ENCODE results near the gene PDCD2. TPM values are rescaled to one million over a fixed set of nuclear protein-coding genes. Genes with fewer than 3 reads are reported as not detected.

PDCD2 gene
- total RNA-seq, 1 experiment from 2014 or later, result 73.0 TPM

DNA sequence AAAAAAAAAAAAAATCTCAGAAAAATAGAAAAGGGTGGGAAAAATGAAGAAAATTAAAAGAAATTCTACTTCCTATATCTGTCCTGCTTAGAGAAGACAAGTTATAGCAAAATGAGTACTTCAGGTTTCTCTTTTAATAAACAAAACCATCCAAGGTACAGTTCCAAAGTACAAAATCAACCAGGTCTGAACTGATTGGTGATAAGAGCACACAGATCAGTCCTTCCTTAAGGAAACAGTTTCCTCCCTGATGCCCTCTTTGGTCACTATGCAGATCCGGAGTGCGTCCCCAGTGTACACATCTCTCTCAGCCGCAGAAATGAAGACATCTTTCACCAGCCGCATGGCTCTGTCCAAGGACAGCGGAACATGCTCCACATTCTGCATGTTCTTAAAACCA, 49.4 kb downstream of the PDCD2 start:
- no peaks in the 10 kb centered on the region for H3K9me3 ChIP-seq
- H3K9me3 Mint-ChIP-seq (ENCODE audit: unreplicated experiment), result no peaks in the 10 kb centered on the region
- DNase-seq, result no peak
- H3K36me3 Mint-ChIP-seq (ENCODE audit: insufficient read depth, unreplicated experiment), result peaks cover 67% of the 10 kb centered on the region
- H3K4me3 ChIP-seq (ENCODE audit: low read depth, low read length), result no peak overlapping the region
- TF ChIP-seq, protein P1, sequence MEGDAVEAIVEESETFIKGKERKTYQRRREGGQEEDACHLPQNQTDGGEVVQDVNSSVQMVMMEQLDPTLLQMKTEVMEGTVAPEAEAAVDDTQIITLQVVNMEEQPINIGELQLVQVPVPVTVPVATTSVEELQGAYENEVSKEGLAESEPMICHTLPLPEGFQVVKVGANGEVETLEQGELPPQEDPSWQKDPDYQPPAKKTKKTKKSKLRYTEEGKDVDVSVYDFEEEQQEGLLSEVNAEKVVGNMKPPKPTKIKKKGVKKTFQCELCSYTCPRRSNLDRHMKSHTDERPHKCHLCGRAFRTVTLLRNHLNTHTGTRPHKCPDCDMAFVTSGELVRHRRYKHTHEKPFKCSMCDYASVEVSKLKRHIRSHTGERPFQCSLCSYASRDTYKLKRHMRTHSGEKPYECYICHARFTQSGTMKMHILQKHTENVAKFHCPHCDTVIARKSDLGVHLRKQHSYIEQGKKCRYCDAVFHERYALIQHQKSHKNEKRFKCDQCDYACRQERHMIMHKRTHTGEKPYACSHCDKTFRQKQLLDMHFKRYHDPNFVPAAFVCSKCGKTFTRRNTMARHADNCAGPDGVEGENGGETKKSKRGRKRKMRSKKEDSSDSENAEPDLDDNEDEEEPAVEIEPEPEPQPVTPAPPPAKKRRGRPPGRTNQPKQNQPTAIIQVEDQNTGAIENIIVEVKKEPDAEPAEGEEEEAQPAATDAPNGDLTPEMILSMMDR (IDR thresholded peaks at IDR 0.05; ENCODE audit: insufficient read depth in 1 of 2, low read depth in 1 of 2, low read length in 1 of 2, severe bottlenecking in 1 of 2, unreplicated experiment in 1 of 2), result no peak
- peaks cover 20% of the 10 kb centered on the region for H3K4me1 ChIP-seq
- no peaks in the 10 kb centered on the region for H3K27me3 ChIP-seq (replicated peaks; ENCODE audit: control insufficient read depth, insufficient read depth, low read length)
- CTCF ChIA-PET, result no interaction called here
- peak overlapping the region; percentile 15 for H3K4me3 Mint-ChIP-seq (ENCODE audit: unreplicated experiment)
- peaks cover 11% of the 10 kb centered on the region for H3K4me1 Mint-ChIP-seq (ENCODE audit: low read depth, unreplicated experiment)
- no peak overlapping the region for H3K27ac Mint-ChIP-seq (ENCODE audit: unreplicated experiment)
- no TSS peak for BruUV-seq (replicated peaks)
- peaks cover 4% of the 10 kb centered on the region for H3K36me3 ChIP-seq (ENCODE audit: control insufficient read depth, insufficient read depth, low read length)
- POLR2A ChIA-PET, result no interaction called here
- no peaks in the 10 kb centered on the region for H3K27me3 Mint-ChIP-seq (ENCODE audit: insufficient read depth, unreplicated experiment)
- intact Hi-C loops (cut with micrococcal nuclease; ENCODE audit: unreplicated experiment), result no loop called here

DNA sequence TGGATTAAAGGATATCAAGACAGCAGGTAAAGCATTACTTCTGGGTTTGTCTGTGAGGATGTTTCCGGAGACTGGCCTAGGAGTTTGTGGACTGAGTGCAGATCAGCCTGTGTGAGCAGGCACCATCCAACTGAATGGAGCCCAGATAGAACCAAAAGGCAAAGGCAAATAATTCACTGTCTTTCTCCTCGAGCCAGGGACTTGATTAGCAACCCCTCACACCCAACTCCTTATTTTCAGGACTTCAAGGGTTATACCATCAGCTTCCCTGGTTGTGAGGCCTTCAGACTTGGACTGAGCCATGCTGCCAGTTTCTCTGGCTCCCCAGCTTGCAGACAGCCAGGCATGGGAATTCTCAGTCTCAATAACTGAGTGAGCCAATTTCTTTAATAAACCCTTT, 50.6 kb downstream of the PDCD2 start:
- peaks cover 11% of the 10 kb centered on the region for H3K4me1 Mint-ChIP-seq (ENCODE audit: low read depth, unreplicated experiment)

DNA sequence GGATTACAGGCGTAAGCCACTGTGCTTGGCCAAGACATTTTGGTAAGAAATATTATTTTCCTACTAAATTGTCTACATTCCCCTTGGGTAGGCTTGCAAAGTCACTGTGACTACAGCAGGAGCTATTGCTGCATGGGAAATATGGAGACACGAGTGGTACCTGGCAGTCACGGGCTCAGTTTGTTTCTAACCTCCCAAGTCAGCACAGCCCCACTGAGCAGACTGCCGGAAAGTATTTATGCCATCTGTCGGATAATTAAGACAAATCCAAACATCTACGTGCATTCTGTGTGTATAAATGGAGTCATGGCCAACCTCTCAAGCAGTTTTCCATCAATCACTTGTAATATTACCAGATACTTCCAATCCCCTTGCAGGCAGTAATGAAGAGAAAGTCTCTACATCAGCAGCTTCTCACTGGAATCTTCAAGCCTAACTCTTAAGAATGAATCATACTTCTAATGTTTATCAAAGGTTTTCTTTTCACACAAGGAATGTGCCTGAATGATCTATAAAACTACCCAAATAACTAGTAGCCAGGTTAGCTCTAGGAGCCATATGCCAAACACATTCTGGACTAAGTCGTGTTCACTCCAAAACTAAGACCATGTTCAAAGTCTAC, 51.5 kb downstream of the PDCD2 start:
- no TSS peak for BruUV-seq (replicated peaks)
- ChIA-PET CTCF (no interaction called here), POLR2A (no interaction called here)
- no peak overlapping the region for H3K27ac Mint-ChIP-seq (ENCODE audit: unreplicated experiment)
- intact Hi-C loops (cut with micrococcal nuclease; ENCODE audit: unreplicated experiment), result loop anchor here (5.0 kb wide), 1 partner anchor 1576 kb away; no protein-coding TSS in a partner anchor
- H3K4me3 ChIP-seq (ENCODE audit: low read depth, low read length), result no peak overlapping the region
- TF ChIP-seq, protein P1 (IDR thresholded peaks at IDR 0.05; ENCODE audit: insufficient read depth in 1 of 2, low read depth in 1 of 2, low read length in 1 of 2, severe bottlenecking in 1 of 2, unreplicated experiment in 1 of 2), result no peak
- H3K36me3 ChIP-seq (ENCODE audit: control insufficient read depth, insufficient read depth, low read length), result peaks cover 4% of the 10 kb centered on the region
- no peak for DNase-seq
- peaks cover 20% of the 10 kb centered on the region for H3K4me1 ChIP-seq
- no peaks in the 10 kb centered on the region for H3K9me3 Mint-ChIP-seq (ENCODE audit: unreplicated experiment)
- no peaks in the 10 kb centered on the region for H3K9me3 ChIP-seq
- peaks cover 11% of the 10 kb centered on the region for H3K4me1 Mint-ChIP-seq (ENCODE audit: low read depth, unreplicated experiment)
- H3K27me3 Mint-ChIP-seq (ENCODE audit: insufficient read depth, unreplicated experiment), result no peaks in the 10 kb centered on the region
- H3K4me3 Mint-ChIP-seq (ENCODE audit: unreplicated experiment), result no peak overlapping the region
- peaks cover 49% of the 10 kb centered on the region for H3K36me3 Mint-ChIP-seq (ENCODE audit: insufficient read depth, unreplicated experiment)
- no peaks in the 10 kb centered on the region for H3K27me3 ChIP-seq (replicated peaks; ENCODE audit: control insufficient read depth, insufficient read depth, low read length)

More for the DNA sequence above, 50.6 kb downstream of the PDCD2 start:
- H3K4me1 ChIP-seq, result peaks cover 20% of the 10 kb centered on the region
- DNase-seq, result no peak
- Mint-ChIP-seq H3K27ac (ENCODE audit: unreplicated experiment) (no peak overlapping the region), H3K27me3 (ENCODE audit: insufficient read depth, unreplicated experiment) (no peaks in the 10 kb centered on the region), H3K4me3 (ENCODE audit: unreplicated experiment) (no peak overlapping the region), H3K36me3 (ENCODE audit: insufficient read depth, unreplicated experiment) (peaks cover 55% of the 10 kb centered on the region), H3K9me3 (ENCODE audit: unreplicated experiment) (no peaks in the 10 kb centered on the region)
- intact Hi-C loops (cut with micrococcal nuclease; ENCODE audit: unreplicated experiment), result loop anchor here (5.0 kb wide), 1 partner anchor 1576 kb away; no protein-coding TSS in a partner anchor
- peaks cover 4% of the 10 kb centered on the region for H3K36me3 ChIP-seq (ENCODE audit: control insufficient read depth, insufficient read depth, low read length)
- CTCF ChIA-PET, result no interaction called here
- no peaks in the 10 kb centered on the region for H3K9me3 ChIP-seq
- H3K4me3 ChIP-seq (ENCODE audit: low read depth, low read length), result no peak overlapping the region
- TF ChIP-seq, protein P1 (IDR thresholded peaks at IDR 0.05; ENCODE audit: insufficient read depth in 1 of 2, low read depth in 1 of 2, low read length in 1 of 2, severe bottlenecking in 1 of 2, unreplicated experiment in 1 of 2), result no peak
- POLR2A ChIA-PET, result no interaction called here
- no peaks in the 10 kb centered on the region for H3K27me3 ChIP-seq (replicated peaks; ENCODE audit: control insufficient read depth, insufficient read depth, low read length)
- BruUV-seq (replicated peaks), result no TSS peak

Measured in Caco-2 (cell line).